Stimulated activated naive B cell treated with anti-CD40 and anti-IgM and Interleukin-4, amounts not matched to agents 10 μg/mL and 1 μg/mL and 100 μg/mL, for 72 hours (primary cell): ENCODE measurements around the gene EAPP.
"Not testable (repeated sequence)": the region's sequence is repeated elsewhere in the genome, so short reads cannot be mapped to it uniquely, and the experiment has no call there.

Source experiments
- ATAC-seq, 2 donors: fragments of 150-1000 bp; cut with Tn5 transposase; replicated peaks; 2 replicates each; pipeline ENCODE4 v1.10.0; 2021; ENCODE audit warnings: moderate library complexity in 1 of 2
- DNase-seq: peaks from one replicate; pipeline ENCODE4 v3.0.0; 2021
- H3K27ac Mint-ChIP-seq: one replicate; pipeline ENCODE4 v1.8.0; 2022; ENCODE audit warnings: mild to moderate bottlenecking, mixed read lengths
- H3K27me3 Mint-ChIP-seq, 2 donors: one replicate each; pipeline ENCODE4 v1.8.0; 2022; ENCODE audit warnings: mixed read lengths in 2 of 2
- H3K36me3 Mint-ChIP-seq, 2 donors: one replicate each; pipeline ENCODE4 v1.8.0; 2022; ENCODE audit warnings: mixed read lengths in 2 of 2, mild to moderate bottlenecking in 1 of 2
- H3K4me1 Mint-ChIP-seq, 2 donors: one replicate each; pipeline ENCODE4 v1.8.0; 2022; ENCODE audit warnings: mixed read lengths in 2 of 2, mild to moderate bottlenecking in 1 of 2
- H3K4me3 Mint-ChIP-seq, 2 donors: one replicate each; pipeline ENCODE4 v1.8.0; 2022; ENCODE audit warnings: mild to moderate bottlenecking in 2 of 2, mixed read lengths in 2 of 2, moderate library complexity in 1 of 2
- H3K9me3 Mint-ChIP-seq, 2 donors: one replicate each; pipeline ENCODE4 v1.8.0; 2022; ENCODE audit warnings: mixed read lengths in 2 of 2, mild to moderate bottlenecking in 1 of 2

EAPP gene

GRCh38 chr14:34479694-34480093, 59.8 kb downstream of the EAPP start:
- H3K4me3 Mint-ChIP-seq: no peak overlapping the region
- H3K4me1 Mint-ChIP-seq: no peaks in the 10 kb centered on the region
- no peak for DNase-seq
- no peaks in the 10 kb centered on the region for H3K9me3 Mint-ChIP-seq
- peaks cover 5 to 6% of the 10 kb centered on the region in 2 donors for H3K27me3 Mint-ChIP-seq
- ATAC-seq: no peak
- no peaks in the 10 kb centered on the region for H3K36me3 Mint-ChIP-seq
- peak overlapping the region; percentile 62 for H3K27ac Mint-ChIP-seq

- H3K36me3 Mint-ChIP-seq: no peaks in the 10 kb centered on the region
- H3K9me3 Mint-ChIP-seq: no peaks in the 10 kb centered on the region
- DNase-seq (no peak), ATAC-seq (no peak)
- H3K27me3 Mint-ChIP-seq: peaks cover 5 to 6% of the 10 kb centered on the region in 2 donors
- no peak overlapping the region for H3K27ac Mint-ChIP-seq
- no peak overlapping the region for H3K4me3 Mint-ChIP-seq
- H3K4me1 Mint-ChIP-seq: peaks cover 2 to 7% of the 10 kb centered on the region in 2 donors
Observed at GRCh38 chr14:34478261-34478660, 61.2 kb downstream of the EAPP start.

- peaks cover 5 to 12% of the 10 kb centered on the region in 2 donors for H3K27me3 Mint-ChIP-seq
- not testable (repeated sequence) for H3K4me3 Mint-ChIP-seq, DNase-seq, H3K27ac Mint-ChIP-seq, ATAC-seq, H3K4me1 Mint-ChIP-seq, H3K36me3 Mint-ChIP-seq, H3K9me3 Mint-ChIP-seq
Observed at GRCh38 chr14:34476036-34476435, 63.5 kb downstream of the EAPP start.

GRCh38 chr14:34475163-34475562, 64.3 kb downstream of the EAPP start:
- Mint-ChIP-seq H3K36me3 (no peaks in the 10 kb centered on the region), H3K27ac (no peak overlapping the region), H3K9me3 (no peaks in the 10 kb centered on the region), H3K4me1 (peaks cover 4 to 7% of the 10 kb centered on the region in 2 donors), H3K4me3 (no peak overlapping the region), H3K27me3 (peaks cover 5 to 12% of the 10 kb centered on the region in 2 donors)
- no peak for DNase-seq
- no peak for ATAC-seq

- Mint-ChIP-seq H3K27ac (no peak overlapping the region), H3K27me3 (peaks cover 5 to 12% of the 10 kb centered on the region in 2 donors), H3K4me3 (no peak overlapping the region), H3K4me1 (peaks cover 4 to 7% of the 10 kb centered on the region in 2 donors), H3K36me3 (no peaks in the 10 kb centered on the region), H3K9me3 (no peaks in the 10 kb centered on the region)
- no peak for DNase-seq
- ATAC-seq: peak; percentile 51 to 53
Observed at GRCh38 chr14:34474187-34474679, 65.3 kb downstream of the EAPP start.

- no peak overlapping the region for H3K27ac Mint-ChIP-seq
- peaks cover 5 to 12% of the 10 kb centered on the region in 2 donors for H3K27me3 Mint-ChIP-seq
- no peak for ATAC-seq
- H3K9me3 Mint-ChIP-seq: no peaks in the 10 kb centered on the region
- H3K4me3 Mint-ChIP-seq: no peak overlapping the region
- DNase-seq: no peak
- H3K36me3 Mint-ChIP-seq: no peaks in the 10 kb centered on the region
- H3K4me1 Mint-ChIP-seq: peaks cover 4 to 7% of the 10 kb centered on the region in 2 donors
Observed at GRCh38 chr14:34472706-34473279, 66.7 kb downstream of the EAPP start.

GRCh38 chr14:34470319-34470718, 69.2 kb downstream of the EAPP start:
- peaks cover 0 to 6% of the 10 kb centered on the region in 2 donors for H3K27me3 Mint-ChIP-seq
- DNase-seq (no peak), ATAC-seq (no peak)
- no peak overlapping the region for H3K4me3 Mint-ChIP-seq
- H3K27ac Mint-ChIP-seq: no peak overlapping the region
- H3K9me3 Mint-ChIP-seq: no peaks in the 10 kb centered on the region
- peaks cover 4 to 7% of the 10 kb centered on the region in 2 donors for H3K4me1 Mint-ChIP-seq
- H3K36me3 Mint-ChIP-seq: no peaks in the 10 kb centered on the region

GRCh38 chr14:34466691-34467090, 72.8 kb downstream of the EAPP start:
- no peak for ATAC-seq
- H3K4me3 Mint-ChIP-seq: no peak overlapping the region
- H3K9me3 Mint-ChIP-seq: no peaks in the 10 kb centered on the region
- H3K4me1 Mint-ChIP-seq: peaks cover 5% of the 10 kb centered on the region in 2 donors
- no peak for DNase-seq
- no peaks in the 10 kb centered on the region for H3K36me3 Mint-ChIP-seq
- no peak overlapping the region for H3K27ac Mint-ChIP-seq
- no peaks in the 10 kb centered on the region for H3K27me3 Mint-ChIP-seq
